ENCODE data around the gene SLC4A3. TPM values are rescaled to one million over a fixed set of nuclear protein-coding genes. Genes with fewer than 3 reads are reported as not detected.

Gene SLC4A3
- total and polyA plus RNA-seq, 2 donors (not counting 3 experiments of a cell fraction or from before 2014, with no cell fraction given), result 0.29 to 0.35 TPM

DNA sequence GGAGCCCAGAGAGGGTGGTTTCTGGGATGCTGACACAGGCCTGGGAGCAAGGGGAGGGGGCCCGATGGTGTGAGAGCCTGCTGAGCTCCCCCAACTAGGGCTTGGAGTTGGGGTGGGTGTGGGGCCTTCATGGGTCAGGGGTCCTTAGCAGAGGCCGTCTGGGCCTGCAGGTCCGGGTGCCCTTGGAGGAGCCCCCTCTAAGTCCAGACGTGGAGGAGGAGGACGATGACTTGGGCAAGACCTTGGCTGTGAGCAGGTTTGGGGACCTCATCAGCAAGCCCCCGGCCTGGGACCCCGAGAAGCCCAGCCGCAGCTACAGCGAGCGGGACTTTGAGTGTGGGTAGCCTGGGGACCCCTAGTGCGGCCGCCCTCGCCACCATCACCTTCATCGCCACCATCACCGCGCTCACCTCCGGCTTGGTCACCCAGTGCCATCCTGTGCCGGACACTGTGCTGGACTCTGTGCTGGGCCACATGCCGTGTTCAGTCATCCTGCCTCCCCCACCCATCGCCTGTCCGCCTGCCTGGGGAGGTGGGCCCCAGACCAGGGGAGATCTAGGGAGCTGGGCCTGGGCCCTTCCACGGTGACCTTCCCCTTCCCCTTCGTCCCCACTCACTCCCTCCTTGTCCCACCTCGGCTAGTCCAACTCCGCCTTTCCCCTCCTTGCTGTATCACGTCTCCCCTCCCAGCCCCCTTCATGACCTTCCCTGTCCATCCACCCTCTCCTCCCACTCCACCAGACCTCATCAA is 980 bp downstream of the SLC4A3 start:
- H3K4me3 ChIP-seq (replicated peaks in 1 of 3; ENCODE audit: insufficient read depth in 1 of 3, low read depth in 1 of 3, low read length in 3 of 3), result no peak overlapping the region
- no peaks in the 10 kb centered on the region for H3K9me3 ChIP-seq (replicated peaks; ENCODE audit: control insufficient read depth, insufficient read depth, low read length)
- no peaks in the 10 kb centered on the region for H3K9me1 ChIP-seq (replicated peaks; ENCODE audit: control insufficient read depth, extremely low read depth, insufficient read depth, low read length)
- no peaks in the 10 kb centered on the region for H3K79me2 ChIP-seq (ENCODE audit: control insufficient read depth, insufficient read depth, low read length)
- no TSS peak for BruUV-seq (replicated peaks)
- DNase-seq (ENCODE audit: low read depth, low spot score) (no peak), FAIRE-seq (no peak)
- H3K4me2 ChIP-seq (ENCODE audit: insufficient read depth, low read length), result no peak overlapping the region
- dilution Hi-C loops (cut with MboI; ENCODE audit: extremely low pct_ligation_motif_present, low sequenced_read_pairs) (no loop called here), intact Hi-C loops (cut with micrococcal nuclease) (no loop called here)
- H4K20me1 ChIP-seq (replicated peaks; ENCODE audit: control insufficient read depth, extremely low read depth, insufficient read depth, low read length), result no peaks in the 10 kb centered on the region
- POLR2A ChIA-PET, result no interaction called here
- peaks cover 7 to 14% of the 10 kb centered on the region in 2 experiments for H3K27me3 ChIP-seq (ENCODE audit: control insufficient read depth in 2 of 2, insufficient read depth in 2 of 2, low read length in 2 of 2)
- H3K4me1 ChIP-seq (ENCODE audit: control insufficient read depth, extremely low read depth, insufficient read depth, low read length), result no peaks in the 10 kb centered on the region
- H3K36me3 ChIP-seq (ENCODE audit: control insufficient read depth in 2 of 2, extremely low read depth in 1 of 2, insufficient read depth in 2 of 2, low read length in 2 of 2), result no peaks in the 10 kb centered on the region
- CTCF ChIA-PET, result interaction anchor here (1.1 to 1.2 kb wide), 2 partner anchors 11 to 133 kb away, joined by 3 read pairs; a partner anchor contains a TSS
- H3K27ac ChIP-seq (ENCODE audit: insufficient read depth, low read depth, low read length), result no peak overlapping the region
- H2AFZ ChIP-seq (ENCODE audit: low read depth, low read length), result no peak overlapping the region
- TF ChIP-seq EZH2 (IDR thresholded peaks at IDR 0.05; ENCODE audit: borderline replicate concordance, low read depth, low read length, severe bottlenecking), result no peak
- no peak for TF ChIP-seq CTCF (IDR thresholded peaks at IDR 0.05; ENCODE audit: extremely low read depth in 1 of 2, insufficient read depth in 1 of 2, low read depth in 1 of 2, low read length in 2 of 2)
- no peak for TF ChIP-seq MYC (IDR thresholded peaks at IDR 0.05; ENCODE audit: low read depth, low read length)
- TF ChIP-seq POLR2A (IDR thresholded peaks at IDR 0.05; ENCODE audit: low read depth, low read length), result no peak
- TF ChIP-seq POLR2AphosphoS5 (IDR thresholded peaks at IDR 0.05; ENCODE audit: insufficient read depth, low read depth, low read length), result no peak
- TF ChIP-seq, protein P1, sequence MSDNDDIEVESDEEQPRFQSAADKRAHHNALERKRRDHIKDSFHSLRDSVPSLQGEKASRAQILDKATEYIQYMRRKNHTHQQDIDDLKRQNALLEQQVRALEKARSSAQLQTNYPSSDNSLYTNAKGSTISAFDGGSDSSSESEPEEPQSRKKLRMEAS (IDR thresholded peaks at IDR 0.05; ENCODE audit: insufficient read depth, insufficient read length), result no peak
- no peak for TF ChIP-seq JUN (IDR thresholded peaks at IDR 0.05; ENCODE audit: borderline replicate concordance, insufficient read depth, insufficient read length, low read depth)
- no peak for TF ChIP-seq FOS (IDR thresholded peaks at IDR 0.05; ENCODE audit: borderline replicate concordance, insufficient read depth, low read length)
- no peak for TF ChIP-seq GATA2 (IDR thresholded peaks at IDR 0.05; ENCODE audit: insufficient read depth, insufficient read length, low read depth, low read length)
- no peak overlapping the region for H3K9ac ChIP-seq (replicated peaks; ENCODE audit: extremely low read depth, insufficient read depth, low read length)
